ENCODE results near the gene DICER1.

The DICER1 gene

GRCh38 chr14:95077345-95077744 is 80.0 kb downstream of the DICER1 start:
- no peak for DNase-seq (ENCODE audit: low read depth)

GRCh38 chr14:95075789-95076188 is 81.5 kb downstream of the DICER1 start:
- no peak for DNase-seq (ENCODE audit: low read depth)

GRCh38 chr14:95073947-95074346 is 83.4 kb downstream of the DICER1 start:
- DNase-seq (ENCODE audit: low read depth), result no peak

GRCh38 chr14:95072310-95072905 is 84.9 kb downstream of the DICER1 start:
- no peak for DNase-seq (ENCODE audit: low read depth)

GRCh38 chr14:95071649-95072280 is 85.6 kb downstream of the DICER1 start:
- DNase-seq (ENCODE audit: low read depth), result no peak

GRCh38 chr14:95070748-95071435 is 86.4 kb downstream of the DICER1 start:
- DNase-seq (ENCODE audit: low read depth), result no peak

- no peak for DNase-seq (ENCODE audit: low read depth)
Observed at GRCh38 chr14:95069547-95069946, 87.8 kb downstream of the DICER1 start.

GRCh38 chr14:95069018-95069417 is 88.3 kb downstream of the DICER1 start:
- no peak for DNase-seq (ENCODE audit: low read depth)

GRCh38 chr14:95068521-95068920 is 88.8 kb downstream of the DICER1 start:
- DNase-seq (ENCODE audit: low read depth), result no peak

GRCh38 chr14:95068080-95068479 is 89.2 kb downstream of the DICER1 start:
- DNase-seq (ENCODE audit: low read depth), result no peak

- no peak for DNase-seq (ENCODE audit: low read depth)
Observed at GRCh38 chr14:95067526-95067925, 89.8 kb downstream of the DICER1 start.

GRCh38 chr14:95066427-95066986 is 90.8 kb downstream of the DICER1 start:
- DNase-seq (ENCODE audit: low read depth), result no peak

GRCh38 chr14:95065411-95065810 is 91.9 kb downstream of the DICER1 start:
- no peak for DNase-seq (ENCODE audit: low read depth)

- DNase-seq (ENCODE audit: low read depth), result no peak
Observed at GRCh38 chr14:95064734-95065133, 92.6 kb downstream of the DICER1 start.

GRCh38 chr14:95064256-95064655 is 93.1 kb downstream of the DICER1 start:
- no peak for DNase-seq (ENCODE audit: low read depth)

GRCh38 chr14:95063391-95063790 is 93.9 kb downstream of the DICER1 start:
- no peak for DNase-seq (ENCODE audit: low read depth)

- no peak for DNase-seq (ENCODE audit: low read depth)
Observed at GRCh38 chr14:95062946-95063345, 94.4 kb downstream of the DICER1 start.

- DNase-seq (ENCODE audit: low read depth), result no peak
Observed at GRCh38 chr14:95062220-95062619, 95.1 kb downstream of the DICER1 start.

- DNase-seq (ENCODE audit: low read depth), result no peak
Observed at GRCh38 chr14:95061317-95062093, 95.8 kb downstream of the DICER1 start.

GRCh38 chr14:95059126-95059525 is 98.2 kb downstream of the DICER1 start:
- no peak for DNase-seq (ENCODE audit: low read depth)

GRCh38 chr14:95058491-95058890 is 98.8 kb downstream of the DICER1 start:
- no peak for DNase-seq (ENCODE audit: low read depth)

- DNase-seq (ENCODE audit: low read depth), result no peak
Observed at GRCh38 chr14:95057851-95058250, 99.5 kb downstream of the DICER1 start.

Measured in amniotic epithelial cell (primary cell).